Glomerular endothelial cell (primary cell): Measurements from ENCODE around the gene OXSR1. TPM values are rescaled to one million over a fixed set of nuclear protein-coding genes. Genes with fewer than 3 reads are reported as not detected.
"Not testable (repeated sequence)": the region's sequence is repeated elsewhere in the genome, so short reads cannot be mapped to it uniquely, and the experiment has no call there.

ENCODE experiments used
- DNase-seq: peaks from one replicate; pipeline ENCODE4 v3.0.0-alpha.2; 2011; ENCODE audit warnings: low read depth, low spot score; ENCODE audit errors: extremely low read depth
- total RNA-seq: library from RNA; depleted of rRNA; stranded (reverse); fragments of >200 nt; gene quantifications from 2 replicates; pipeline ENCODE4 v1.2.3, GENCODE V29; 2015

Gene OXSR1
- total RNA-seq, 1 donor from 2014 or later = 36.5 TPM

- no peak for DNase-seq
Measured at GRCh38 chr3:38264779-38265178, 99.4 kb downstream of the OXSR1 start.

- no peak for DNase-seq
Measured at GRCh38 chr3:38265604-38266307, 100.4 kb downstream of the OXSR1 start, which contains the start of gene SLC22A13. Gene SLC22A13 (plus strand): TSS chr3:38265812. CDS start chr3:38265861, 49 bp downstream.

- no peak for DNase-seq
Measured at GRCh38 chr3:38266810-38267209, 101.5 kb downstream of the OXSR1 start.

DNA sequence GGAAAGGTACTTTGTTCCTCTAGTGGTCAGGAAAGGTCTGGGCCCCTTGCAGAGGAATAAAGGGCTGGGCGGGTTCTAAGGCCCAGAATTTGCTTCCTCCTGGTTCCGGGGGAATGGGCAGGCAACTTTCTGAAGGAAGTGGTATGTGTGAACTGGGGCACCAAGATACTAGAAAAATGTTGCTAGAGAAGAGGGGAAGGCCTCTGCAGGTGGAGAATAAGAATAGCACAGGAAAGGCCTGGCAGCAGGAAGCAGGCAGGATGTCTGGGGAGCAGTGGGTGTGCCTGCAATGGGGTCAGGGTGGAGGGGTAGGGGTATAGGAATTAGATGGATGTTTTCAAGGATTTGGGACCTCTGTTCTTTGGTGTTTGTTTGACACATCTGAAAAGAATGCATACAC is 102.3 kb downstream of the OXSR1 start:
- no peak for DNase-seq

GRCh38 chr3:38268087-38268486 is 102.8 kb downstream of the OXSR1 start:
- DNase-seq = no peak

DNA sequence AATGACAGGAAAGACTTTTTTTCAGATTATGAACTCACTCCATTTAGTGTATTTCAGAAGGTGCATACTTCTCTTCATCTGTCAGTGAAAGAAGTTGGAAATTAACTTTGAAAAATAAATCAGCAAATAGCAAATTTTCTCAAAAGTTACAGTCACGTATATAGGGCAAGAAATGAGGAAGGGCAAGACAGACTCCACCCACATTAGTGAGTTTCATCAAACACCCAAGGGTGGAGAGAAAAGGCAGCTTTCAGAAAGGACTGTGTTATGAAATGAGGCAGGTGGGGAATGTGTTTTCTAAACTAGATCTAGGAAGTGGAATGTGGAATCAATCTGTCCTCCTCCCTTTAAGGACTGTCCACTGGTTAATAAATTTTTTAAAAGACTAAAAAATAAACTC is 103.2 kb downstream of the OXSR1 start:
- DNase-seq = no peak

GRCh38 chr3:38270606-38271005 is 105.3 kb downstream of the OXSR1 start:
- no peak for DNase-seq

DNA sequence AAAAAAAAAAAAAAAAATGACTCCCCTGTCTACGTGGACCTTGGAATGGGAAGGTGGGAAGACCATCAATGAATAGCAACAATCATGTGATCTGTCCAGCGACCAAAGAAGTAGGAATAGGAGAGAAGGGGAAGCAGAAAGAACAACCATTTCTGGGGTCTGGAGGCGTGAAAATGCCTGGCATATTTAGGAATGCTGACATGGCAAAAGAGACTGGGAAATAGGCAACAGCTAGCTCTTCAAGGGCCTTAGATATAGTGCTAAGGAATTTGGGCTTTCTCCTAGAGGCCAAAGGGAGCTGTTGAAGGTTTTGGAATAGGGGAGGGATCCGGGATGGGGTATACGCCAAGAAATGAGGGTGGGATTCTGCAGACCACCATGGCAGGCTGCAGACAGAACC is 106.2 kb downstream of the OXSR1 start:
- no peak for DNase-seq

GRCh38 chr3:38274864-38275649 is 109.7 kb downstream of the OXSR1 start:
- no peak for DNase-seq

DNA sequence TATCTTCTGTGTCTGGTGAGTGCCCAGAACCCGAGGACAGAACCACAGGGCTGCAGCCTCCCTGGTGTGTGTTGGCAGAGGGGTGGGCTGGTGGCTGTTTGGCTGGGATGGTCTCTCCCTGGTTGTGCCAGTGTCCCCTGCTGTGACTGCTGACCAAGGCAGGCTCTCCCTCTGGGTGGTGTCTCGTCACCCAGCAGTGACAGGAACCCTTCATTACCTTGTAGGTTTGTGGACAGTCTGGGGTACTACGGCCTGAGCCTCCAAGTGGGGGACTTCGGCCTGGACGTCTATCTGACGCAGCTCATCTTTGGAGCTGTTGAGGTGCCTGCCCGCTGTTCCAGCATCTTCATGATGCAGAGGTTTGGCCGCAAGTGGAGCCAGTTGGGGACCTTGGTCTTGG is 110.3 kb downstream of the OXSR1 start:
- no peak for DNase-seq

GRCh38 chr3:38276081-38276916 is 111.0 kb downstream of the OXSR1 start:
- DNase-seq = no peak

DNA sequence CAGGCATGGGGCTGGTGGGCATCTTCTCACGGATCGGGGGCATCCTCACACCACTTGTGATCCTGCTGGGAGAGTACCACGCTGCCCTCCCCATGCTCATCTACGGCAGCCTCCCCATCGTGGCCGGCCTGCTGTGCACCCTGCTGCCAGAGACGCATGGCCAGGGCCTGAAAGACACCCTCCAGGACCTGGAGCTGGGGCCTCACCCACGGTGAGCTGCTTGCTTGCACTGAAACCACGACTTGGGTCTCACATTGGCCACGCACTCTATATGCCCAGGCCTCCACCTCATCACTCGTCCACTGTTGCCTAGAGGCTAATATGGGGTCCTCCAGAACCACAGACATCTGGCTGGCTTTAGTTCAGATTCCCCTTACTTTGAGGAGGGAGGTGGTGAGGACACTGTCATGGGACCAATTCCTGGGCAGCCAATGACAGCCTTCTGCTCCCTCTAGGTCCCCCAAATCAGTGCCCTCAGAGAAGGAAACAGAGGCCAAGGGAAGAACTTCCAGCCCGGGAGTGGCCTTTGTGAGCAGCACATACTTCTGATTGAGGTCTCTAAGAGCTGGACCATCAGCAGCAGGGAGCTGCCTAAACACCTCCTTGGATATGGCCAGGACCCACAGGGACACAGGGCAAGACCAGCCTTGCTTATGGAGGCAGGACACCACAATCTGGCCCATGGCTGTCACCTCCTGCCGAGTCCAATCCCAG is 111.7 kb downstream of the OXSR1 start:
- DNase-seq = no peak

DNA sequence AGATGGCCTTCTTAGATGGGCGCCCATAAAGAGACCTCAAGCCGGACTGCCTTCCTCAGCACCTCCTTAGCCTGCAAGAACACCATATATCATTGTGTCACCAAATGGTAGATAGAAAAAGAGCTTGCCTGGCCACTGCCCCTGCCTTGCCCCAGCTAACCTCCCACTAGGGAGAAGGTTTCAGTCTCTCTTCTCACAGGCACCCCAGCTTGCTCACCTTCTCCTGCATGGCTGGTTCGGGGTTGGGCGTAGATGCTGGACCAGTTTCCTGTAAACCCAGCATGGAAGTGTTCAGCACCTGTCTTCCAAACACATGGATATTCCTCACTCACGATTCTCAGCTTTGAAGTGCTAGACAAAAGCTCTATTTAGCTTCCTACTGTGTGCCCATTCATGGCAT is 113.5 kb downstream of the OXSR1 start:
- no peak for DNase-seq

- no peak for DNase-seq
Measured at GRCh38 chr3:38281895-38282686, 116.8 kb downstream of the OXSR1 start, which contains the start of gene SLC22A14. Gene SLC22A14 (plus strand): TSS chr3:38282294. CDS start chr3:38306027, 23,733 bp downstream.

- DNase-seq = no peak
Measured at GRCh38 chr3:38283810-38284755, 118.7 kb downstream of the OXSR1 start.

DNA sequence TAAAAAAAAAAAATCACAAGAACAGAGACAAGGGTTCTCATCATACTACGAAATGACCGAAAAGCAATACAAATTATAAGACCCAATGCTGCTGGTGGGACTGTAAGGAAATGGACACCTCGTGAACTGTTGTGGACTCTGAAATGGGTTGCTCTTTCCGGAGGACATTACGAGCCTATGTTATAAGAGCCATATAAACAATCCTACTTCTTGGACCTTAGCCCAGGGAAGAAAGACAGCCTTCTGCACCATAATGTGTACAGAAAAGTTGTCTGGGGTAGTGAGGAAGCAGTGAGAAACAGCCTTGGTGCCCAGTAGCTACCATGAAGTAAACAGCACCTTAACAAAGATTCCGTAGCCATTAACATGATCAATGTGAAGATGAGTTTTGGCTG is 119.4 kb downstream of the OXSR1 start:
- DNase-seq = no peak

DNA sequence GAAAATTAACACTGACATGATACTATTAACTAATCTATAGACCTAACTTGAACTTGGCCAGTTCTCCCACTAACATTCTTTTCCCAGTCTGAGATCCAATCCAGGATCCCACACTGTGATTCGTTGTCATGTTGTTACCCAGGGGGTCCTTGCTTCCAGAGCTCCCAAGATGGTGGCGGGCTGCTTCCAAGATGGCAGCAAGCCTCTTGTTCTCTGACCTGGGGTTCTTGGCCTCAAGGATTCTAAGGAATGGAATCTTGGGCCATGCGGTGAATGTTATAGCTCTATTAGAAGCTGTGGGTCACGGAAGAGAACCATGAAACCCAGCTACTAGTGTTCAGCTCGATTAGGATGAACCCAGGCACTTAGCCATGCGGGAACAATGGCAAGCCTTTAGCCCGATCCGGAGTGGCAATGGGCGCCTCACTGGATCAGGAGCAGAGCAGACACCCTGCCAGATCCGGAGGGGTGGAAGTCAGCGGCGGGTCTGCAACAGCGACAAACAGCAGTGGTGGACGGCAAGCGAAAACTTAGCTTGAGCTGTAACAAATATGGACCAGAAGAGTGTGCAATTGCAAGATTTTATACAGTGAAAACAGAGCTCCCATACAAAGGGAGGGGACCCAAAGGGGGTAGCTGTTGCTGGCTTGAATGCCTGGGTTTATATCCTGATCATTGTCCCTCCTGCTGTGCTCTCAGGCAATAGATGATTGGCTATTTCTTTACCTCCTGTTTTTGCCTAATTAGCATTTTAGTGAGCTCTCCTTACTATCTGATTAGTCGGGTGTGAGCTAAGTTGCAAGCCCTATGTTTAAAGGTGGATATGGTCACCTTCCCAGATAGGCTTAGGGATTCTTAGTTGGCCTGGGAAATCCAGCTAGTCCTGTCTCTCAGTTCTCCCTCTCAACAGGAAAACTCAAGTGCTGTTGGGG is 124.2 kb downstream of the OXSR1 start:
- not testable (repeated sequence) for DNase-seq
